Heart left ventricle (tissue), 16 donors: ENCODE data around the gene SETSIP. TPM values are rescaled to one million over a fixed set of nuclear protein-coding genes. Genes with fewer than 3 reads are reported as not detected.

Source experiments
- ATAC-seq, 4 donors: fragments of 200-7000 bp; cut with Tn5 transposase; one replicate each; pipeline ENCODE4 v1.9.1; 2020 to 2022; ENCODE audit warnings: moderate library complexity in 4 of 4, mild to moderate bottlenecking in 3 of 4, moderate number of reproducible peaks in 1 of 4
- DNase-seq, 5 donors: peaks; one replicate each; pipeline ENCODE4 v3.0.0-alpha.2; 2020
- H3K27ac ChIP-seq, 12 donors: fragments of 200-600 bp; sonication (generic) in 4 of 12; one replicate each; pipeline versions ENCODE4 v1.5.0 to v1.8.0; 2016 to 2022; ENCODE audit warnings: mild to moderate bottlenecking in 2 of 12
- H3K27me3 ChIP-seq, 9 donors: fragments of 200-600 bp; sonication (generic) in 2 of 9; one replicate each; pipeline versions ENCODE4 v1.5.1 to v1.8.0; 2016 to 2022; ENCODE audit warnings: mild to moderate bottlenecking in 3 of 9
- H3K36me3 ChIP-seq, 9 donors: fragments of 200-600 bp; sonication (generic) in 2 of 9; one replicate each; pipeline versions ENCODE4 v1.5.0 to v1.8.0; 2018 to 2022; ENCODE audit warnings: mild to moderate bottlenecking in 2 of 9
- H3K4me1 ChIP-seq, 12 donors: fragments of 200-600 bp; sonication (generic) in 4 of 12; one replicate each; pipeline versions ENCODE4 v1.5.0 to v1.8.0; 2016 to 2022; ENCODE audit warnings: mild to moderate bottlenecking in 3 of 12
- H3K4me3 ChIP-seq, 12 donors: fragments of 200-600 bp; sonication (generic) in 4 of 12; one replicate each; pipeline versions ENCODE4 v1.5.0 to v1.8.0; 2017 to 2022; ENCODE audit warnings: mild to moderate bottlenecking in 9 of 12, moderate library complexity in 4 of 12
- H3K9me3 ChIP-seq, 12 donors: fragments of 200-600 bp; sonication (generic) in 4 of 12; one replicate each; pipeline versions ENCODE4 v1.5.0 to v1.8.0; 2016 to 2022; ENCODE audit warnings: mild to moderate bottlenecking in 1 of 12
- POLR2A ChIP-seq, 2 donors: fragments of 450-650 bp; IDR thresholded peaks; one replicate each; pipeline ENCODE4 v1.6.1; 2017; ENCODE audit warnings: antibody characterized with exemption in 2 of 2, mild to moderate bottlenecking in 2 of 2, moderate library complexity in 2 of 2
- WGBS, 4 donors: extraction: QIAGEN DNeasy Blood & Tissue Kit in 2 of 4; methylation state at CpG; one replicate each; pipeline versions ENCODE4 v1.1.5 to v1.1.7; 2013 to 2018; 5-methylcytosine and 5-hydroxymethylcytosine counted together
- intact Hi-C, 10 donors: fragments of 100-400 bp; cut with DNase I; formaldehyde crosslinking; loops; one replicate each; pipeline versions ENCODE4 v1.11.1 to v1.14.2; 2022
- polyA plus RNA-seq, 2 donors: library from polyadenylated mRNA; stranded (reverse); fragments of 200-250 nt; gene quantifications; one replicate each; pipeline ENCODE4 v1.2.3, GENCODE V29; 2013
- total RNA-seq, 9 donors: library from RNA; depleted of rRNA in 2 of 9; stranded (reverse); fragments of >200 nt in 2 of 9; fragmentation: NEBNext Ultra II Directional in 3 of 9; extraction: Animal tissue kit (Norgen Biotek cat#: 25700) in 3 of 9; gene quantifications; one replicate each; pipeline versions ENCODE4 v1.1.0 to v1.2.4, GENCODE V29; 2016 to 2023
- TF ChIP-seq, protein P1 (sequence below), 12 donors: fragments of 200-600 bp; sonication (generic) in 4 of 12; IDR thresholded peaks; one replicate each; pipeline versions ENCODE4 v1.5.0 to v1.8.0; 2018 to 2022; ENCODE audit warnings: antibody characterized with exemption in 12 of 12, mild to moderate bottlenecking in 5 of 12
- donor health status: ischemic (EF 13 %, LVEDD 7.1; RV severe dilation, severe dysfunction).
- donor health status: healthy with polysubstance abuse.
- donor health status: DM: no; HTN: yes; CAD: no.
- donor health status: DM: no; HTN: no; CAD: no.
- donor health status: ischemic (EF 25% LVEDD 6.9; RV normal size, moderate dysfunction).
- donor health status: ischemic (EF 25% LVEDD 5.7; RV mildly dilated, moderate dysfunction).
- donor health status: healthy.
- donor health status: DM: yes; HTN: yes; CAD: no.
- donor health status: ischemic (EF 35%, LVEDD 5.7; RV mildly dilated, moderate dysfunction).
- donor health status: nonischemic (EF 11% LVEDD 7.7; RV severe dilation, severe dysfunction).
- donor health status: DM: yes; HTN: yes; CAD: no.
- donor health status: PGD.
- donor health status: ischemic (EF 29% LVEDD 5.4; RV normal size, mild dysfunction).
- donor health status: nonischemic (EF 23%, LVEDD 6.1; RV moderate dilation, normal function).

The SETSIP gene
- total and polyA plus RNA-seq, 11 donors, result not detected

DNA sequence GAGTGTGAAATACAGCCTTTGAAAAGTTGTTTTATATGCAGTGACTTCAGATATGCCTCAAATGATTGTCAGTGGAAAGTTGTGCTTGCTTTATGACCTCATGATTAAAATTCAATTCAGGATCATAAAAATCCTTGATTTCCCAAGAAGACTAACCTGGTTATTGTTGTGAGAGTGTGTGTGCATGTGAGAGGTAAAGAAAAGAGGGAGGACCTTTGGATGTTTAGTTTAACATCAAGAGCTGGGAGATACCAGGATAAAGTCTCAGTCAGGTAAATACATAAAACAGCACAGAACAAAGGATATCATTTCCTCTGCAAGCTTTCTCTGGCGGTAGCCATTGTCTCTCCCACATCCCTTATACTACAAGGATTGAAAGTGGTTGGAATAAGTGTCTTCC lies 19.4 kb upstream of the SETSIP start:
- ATAC-seq (no peak), DNase-seq (no peak)
- Histone ChIP-seq H3K27me3 (no peaks in the 10 kb centered on the region), H3K9me3 (no peaks in the 10 kb centered on the region), H3K27ac (no peak overlapping the region), H3K4me3 (no peak overlapping the region), H3K4me1 (peaks cover 0 to 6% (median 0%) of the 10 kb centered on the region in 12 donors), H3K36me3 (peaks cover 0 to 10% (median 2%) of the 10 kb centered on the region in 9 donors)
- intact Hi-C loops, result no loop called here
- TF ChIP-seq, protein P1, sequence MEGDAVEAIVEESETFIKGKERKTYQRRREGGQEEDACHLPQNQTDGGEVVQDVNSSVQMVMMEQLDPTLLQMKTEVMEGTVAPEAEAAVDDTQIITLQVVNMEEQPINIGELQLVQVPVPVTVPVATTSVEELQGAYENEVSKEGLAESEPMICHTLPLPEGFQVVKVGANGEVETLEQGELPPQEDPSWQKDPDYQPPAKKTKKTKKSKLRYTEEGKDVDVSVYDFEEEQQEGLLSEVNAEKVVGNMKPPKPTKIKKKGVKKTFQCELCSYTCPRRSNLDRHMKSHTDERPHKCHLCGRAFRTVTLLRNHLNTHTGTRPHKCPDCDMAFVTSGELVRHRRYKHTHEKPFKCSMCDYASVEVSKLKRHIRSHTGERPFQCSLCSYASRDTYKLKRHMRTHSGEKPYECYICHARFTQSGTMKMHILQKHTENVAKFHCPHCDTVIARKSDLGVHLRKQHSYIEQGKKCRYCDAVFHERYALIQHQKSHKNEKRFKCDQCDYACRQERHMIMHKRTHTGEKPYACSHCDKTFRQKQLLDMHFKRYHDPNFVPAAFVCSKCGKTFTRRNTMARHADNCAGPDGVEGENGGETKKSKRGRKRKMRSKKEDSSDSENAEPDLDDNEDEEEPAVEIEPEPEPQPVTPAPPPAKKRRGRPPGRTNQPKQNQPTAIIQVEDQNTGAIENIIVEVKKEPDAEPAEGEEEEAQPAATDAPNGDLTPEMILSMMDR (IDR thresholded peaks at IDR 0.05), result no peak
- TF ChIP-seq POLR2A (IDR thresholded peaks at IDR 0.05), result no peak
- 56 to 95% (median 74%) methylated on average over 1 of the region's 1 CpG for WGBS, 4 donors

DNA sequence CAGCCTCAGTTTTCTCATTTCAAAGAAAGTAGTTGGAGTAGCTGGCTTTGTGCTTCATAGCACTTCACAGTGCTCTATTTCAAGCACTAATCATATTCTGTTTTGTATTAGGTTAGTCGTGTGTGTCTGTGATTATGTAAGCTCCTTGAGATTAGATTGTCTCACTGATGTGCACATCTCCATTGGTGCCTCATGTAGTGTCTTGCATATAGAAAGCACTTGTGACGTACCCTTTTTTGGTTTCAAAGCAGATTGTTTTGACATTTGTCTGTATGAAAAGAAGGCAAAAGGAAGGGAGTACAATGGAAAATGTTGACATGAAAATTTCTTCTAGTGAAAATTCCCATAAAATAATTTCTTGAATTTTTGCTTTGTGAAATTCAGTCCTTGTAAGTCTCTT lies 18.9 kb upstream of the SETSIP start:
- peaks cover 0 to 6% (median 0%) of the 10 kb centered on the region in 12 donors for H3K4me1 ChIP-seq

DNA sequence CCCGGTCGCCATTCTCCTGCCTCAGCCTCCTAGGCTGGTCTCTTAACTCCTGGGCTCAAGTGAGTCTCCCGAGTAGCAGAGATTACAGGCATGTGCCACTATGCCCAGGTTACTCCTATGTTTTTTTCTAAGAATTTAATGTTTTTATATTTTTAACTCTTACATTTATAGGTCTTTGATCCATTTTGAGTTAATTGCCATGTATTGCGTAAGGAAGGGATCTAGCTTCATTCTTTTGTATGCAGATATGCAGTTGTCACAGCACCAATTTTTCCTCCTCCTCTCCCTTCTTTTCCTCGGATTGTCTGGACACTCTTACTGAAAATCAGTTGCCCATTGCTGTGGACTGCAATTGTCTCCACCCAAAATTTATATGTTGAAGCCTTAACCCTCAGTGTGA lies 16.4 kb upstream of the SETSIP start:
- Histone ChIP-seq H3K9me3 (peaks cover 0 to 8% (median 2%) of the 10 kb centered on the region in 12 donors), H3K27ac (no peak overlapping the region), H3K4me1 (peaks cover 0 to 6% (median 0%) of the 10 kb centered on the region in 12 donors), H3K27me3 (no peaks in the 10 kb centered on the region), H3K4me3 (no peak overlapping the region), H3K36me3 (peaks cover 0 to 8% (median 3%) of the 10 kb centered on the region in 9 donors)
- DNase-seq, result no peak
- no peak for ATAC-seq
- WGBS, 4 donors, result 96 to 97% (median 97%) methylated on average over 5 of the region's 5 CpGs
- TF ChIP-seq, protein P1 (IDR thresholded peaks at IDR 0.05), result no peak
- no peak for TF ChIP-seq POLR2A (IDR thresholded peaks at IDR 0.05)
- intact Hi-C loops, result no loop called here

More for the DNA sequence above, 18.9 kb upstream of the SETSIP start:
- Histone ChIP-seq H3K9me3 (no peaks in the 10 kb centered on the region), H3K4me3 (no peak overlapping the region), H3K27ac (no peak overlapping the region), H3K27me3 (no peaks in the 10 kb centered on the region), H3K36me3 (peaks cover 0 to 12% (median 3%) of the 10 kb centered on the region in 9 donors)
- no peak for DNase-seq
- 59 to 70% (median 65%) methylated on average over 2 of the region's 2 CpGs for WGBS, 4 donors
- TF ChIP-seq POLR2A (IDR thresholded peaks at IDR 0.05), result no peak
- TF ChIP-seq, protein P1 (IDR thresholded peaks at IDR 0.05), result no peak
- intact Hi-C loops, result no loop called here
- ATAC-seq, result no peak

DNA sequence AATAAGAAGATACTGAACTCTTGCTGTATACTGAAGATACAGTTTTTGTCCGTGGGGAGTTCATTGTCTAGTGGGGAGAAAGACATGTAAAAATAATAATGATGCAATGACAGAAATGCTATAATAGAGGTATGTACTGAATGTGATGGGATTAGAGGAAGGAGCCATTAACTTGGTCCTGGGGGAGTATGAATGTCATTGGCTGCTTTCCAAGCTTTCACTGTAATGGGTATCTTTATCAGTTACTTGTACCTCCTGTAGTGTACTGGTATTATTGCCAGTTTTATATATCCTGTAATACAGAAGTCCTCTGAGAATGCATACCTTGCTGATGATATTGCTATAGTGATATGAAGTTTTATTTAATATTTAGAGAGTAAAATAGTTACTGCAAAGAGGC lies 12.3 kb upstream of the SETSIP start:
- DNase-seq, result no peak
- H3K9me3 ChIP-seq, result peaks cover 0 to 36% (median 21%) of the 10 kb centered on the region in 12 donors
- peaks cover 0 to 11% (median 0%) of the 10 kb centered on the region in 9 donors for H3K36me3 ChIP-seq
- H3K4me3 ChIP-seq, result no peak overlapping the region
- peaks cover 0 to 2% (median 0%) of the 10 kb centered on the region in 12 donors for H3K4me1 ChIP-seq
- H3K27ac ChIP-seq, result no peak overlapping the region
- no peak for ATAC-seq
- intact Hi-C loops, result no loop called here
- no peak for TF ChIP-seq POLR2A (IDR thresholded peaks at IDR 0.05)
- TF ChIP-seq, protein P1 (IDR thresholded peaks at IDR 0.05), result no peak
- H3K27me3 ChIP-seq, result no peaks in the 10 kb centered on the region
- 56 to 71% (median 59%) methylated on average over 1 of the region's 1 CpG for WGBS, 4 donors
